Hippocampal formation (tissue), 2 donors: ENCODE results near the gene HIPK2.
"Not testable (repeated sequence)": the region's sequence is repeated elsewhere in the genome, so short reads cannot be mapped to it uniquely, and the experiment has no call there.

Source experiments
- DNase-seq, 2 donors: peaks; one replicate each; lab custom pipeline; 2025; lab: John Stamatoyannopoulos, UW

HIPK2 gene

GRCh38 chr7:139673762-139674161 lies 104.0 kb downstream of the HIPK2 start:
- no peak for DNase-seq

GRCh38 chr7:139673230-139673629 lies 104.6 kb downstream of the HIPK2 start:
- DNase-seq = no peak

GRCh38 chr7:139671967-139672366 lies 105.8 kb downstream of the HIPK2 start:
- DNase-seq = no peak

- DNase-seq = not testable (repeated sequence)
Measured at GRCh38 chr7:139670662-139671061, 107.1 kb downstream of the HIPK2 start.

- peak in 1 of 2 donors; percentile 49 for DNase-seq
Measured at GRCh38 chr7:139669106-139670061, 108.4 kb downstream of the HIPK2 start.

- no peak for DNase-seq
Measured at GRCh38 chr7:139667377-139667776, 110.4 kb downstream of the HIPK2 start.

GRCh38 chr7:139666501-139666900 lies 111.3 kb downstream of the HIPK2 start:
- DNase-seq = no peak

- DNase-seq = no peak
Measured at GRCh38 chr7:139664434-139664833, 113.4 kb downstream of the HIPK2 start.

GRCh38 chr7:139663608-139664177 lies 114.1 kb downstream of the HIPK2 start:
- DNase-seq = no peak

- no peak for DNase-seq
Measured at GRCh38 chr7:139661903-139662302, 115.9 kb downstream of the HIPK2 start.

- DNase-seq = no peak
Measured at GRCh38 chr7:139661043-139661440, 116.8 kb downstream of the HIPK2 start.

- no peak for DNase-seq
Measured at GRCh38 chr7:139660317-139661042, 117.3 kb downstream of the HIPK2 start.

- DNase-seq = no peak
Measured at GRCh38 chr7:139659922-139660316, 117.9 kb downstream of the HIPK2 start.

GRCh38 chr7:139658908-139659675 lies 118.7 kb downstream of the HIPK2 start:
- peak; percentile 59 to 72 for DNase-seq

- no peak for DNase-seq
Measured at GRCh38 chr7:139658296-139658695, 119.5 kb downstream of the HIPK2 start.

GRCh38 chr7:139657725-139658124 lies 120.1 kb downstream of the HIPK2 start:
- no peak for DNase-seq

GRCh38 chr7:139656387-139656786 lies 121.4 kb downstream of the HIPK2 start:
- DNase-seq = no peak

GRCh38 chr7:139655305-139655704 lies 122.5 kb downstream of the HIPK2 start:
- DNase-seq = no peak

- peak in 1 of 2 donors; percentile 57 for DNase-seq
Measured at GRCh38 chr7:139654276-139655181, 123.3 kb downstream of the HIPK2 start.

GRCh38 chr7:139651914-139652313 lies 125.9 kb downstream of the HIPK2 start:
- DNase-seq = no peak

GRCh38 chr7:139651308-139651707 lies 126.5 kb downstream of the HIPK2 start:
- DNase-seq = no peak
